H9 (cell line): ENCODE measurements around the gene S1PR2. TPM values are rescaled to one million over a fixed set of nuclear protein-coding genes. Genes with fewer than 3 reads are reported as not detected.

ENCODE experiments used
- DNase-seq: peaks from one replicate; pipeline ENCODE4 v3.0.0-alpha.2; 2017
- H2AFZ ChIP-seq: one replicate; pipeline ENCODE4 v1.6.1; 2013; ENCODE audit warnings: mild to moderate bottlenecking, low read length, control low read depth, moderate library complexity
- H2AK5ac ChIP-seq: 2 replicates; pipeline ENCODE4 v1.6.1; 2013; ENCODE audit warnings: low read length, control low read depth, mixed read lengths; ENCODE audit not compliant: insufficient read length
- H2BK120ac ChIP-seq: one replicate; pipeline ENCODE4 v1.6.1; 2013; ENCODE audit warnings: low read depth, mild to moderate bottlenecking, low read length, control low read depth, inconsistent platforms; ENCODE audit not compliant: poor library complexity, severe bottlenecking
- H2BK12ac ChIP-seq: 2 replicates; pipeline ENCODE4 v1.6.1; 2013; ENCODE audit warnings: low read length, control low read depth, mixed read lengths, low read depth; ENCODE audit not compliant: insufficient read length
- H2BK15ac ChIP-seq: 2 replicates; pipeline ENCODE4 v1.6.1; 2013; ENCODE audit warnings: low read depth, low read length, control low read depth
- H2BK20ac ChIP-seq: one replicate; pipeline ENCODE4 v1.6.1; 2013; ENCODE audit warnings: low read depth, mild to moderate bottlenecking, low read length, control low read depth, inconsistent platforms; ENCODE audit not compliant: poor library complexity, severe bottlenecking
- H2BK5ac ChIP-seq: 2 replicates; pipeline ENCODE4 v1.6.1; 2013; ENCODE audit warnings: low read length, control low read depth, mixed read lengths; ENCODE audit not compliant: insufficient read length
- H3K14ac ChIP-seq: 2 replicates; pipeline ENCODE4 v1.6.1; 2013; ENCODE audit warnings: low read length, control low read depth; ENCODE audit not compliant: insufficient read depth
- H3K18ac ChIP-seq: 2 replicates; pipeline ENCODE4 v1.6.1; 2013; ENCODE audit warnings: low read depth, mild to moderate bottlenecking, mixed read lengths, low read length, control low read depth; ENCODE audit not compliant: insufficient read length
- H3K23ac ChIP-seq: 2 replicates; pipeline ENCODE4 v1.6.1; 2013; ENCODE audit warnings: low read length, control low read depth, mixed read lengths, low read depth; ENCODE audit not compliant: insufficient read length
- H3K23me2 ChIP-seq: 2 replicates; pipeline ENCODE4 v1.6.1; 2013; ENCODE audit warnings: low read depth, mild to moderate bottlenecking, mixed read lengths, low read length, control low read depth; ENCODE audit not compliant: insufficient read length, poor library complexity, severe bottlenecking
- H3K27ac ChIP-seq: 2 replicates; pipeline ENCODE4 v1.5.1; 2013; ENCODE audit warnings: low read length, control low read depth, mixed read lengths, low read depth; ENCODE audit not compliant: insufficient read length
- H3K27me3 ChIP-seq: 2 replicates; pipeline ENCODE4 v1.6.1; 2013; ENCODE audit warnings: low read length, control low read depth, inconsistent platforms; ENCODE audit not compliant: insufficient read depth
- H3K4ac ChIP-seq: 2 replicates; pipeline ENCODE4 v1.6.1; 2013; ENCODE audit warnings: low read depth, mild to moderate bottlenecking, control low read depth, inconsistent platforms, low read length, moderate library complexity
- H3K4me1 ChIP-seq: 2 replicates; pipeline ENCODE4 v1.6.1; 2013; ENCODE audit warnings: low read length, control low read depth, inconsistent platforms; ENCODE audit not compliant: insufficient read depth
- H3K4me2 ChIP-seq: 2 replicates; pipeline ENCODE4 v1.6.1; 2013; ENCODE audit warnings: low read length, control low read depth, mixed read lengths; ENCODE audit not compliant: insufficient read length, insufficient read depth
- H3K56ac ChIP-seq: 2 replicates; pipeline ENCODE4 v1.6.1; 2013; ENCODE audit warnings: low read depth, mild to moderate bottlenecking, mixed read lengths, low read length, control low read depth; ENCODE audit not compliant: insufficient read length
- H3K79me1 ChIP-seq: 2 replicates; pipeline ENCODE4 v1.6.1; 2013; ENCODE audit warnings: low read depth, mild to moderate bottlenecking, moderate library complexity, low read length, control low read depth, inconsistent platforms; ENCODE audit not compliant: insufficient read depth, poor library complexity, severe bottlenecking
- H3K79me2 ChIP-seq: 2 replicates; pipeline ENCODE4 v1.6.1; 2013; ENCODE audit warnings: low read length, control low read depth, inconsistent platforms; ENCODE audit not compliant: insufficient read depth
- H3K9ac ChIP-seq: 2 replicates; pipeline ENCODE4 v1.6.1; 2013; ENCODE audit warnings: low read length, control low read depth, mixed read lengths; ENCODE audit not compliant: insufficient read length; ENCODE audit errors: extremely low read depth
- H3K9me3 ChIP-seq: one replicate; pipeline ENCODE4 v1.6.1; 2013; ENCODE audit warnings: low read depth, low read length, inconsistent platforms; ENCODE audit not compliant: control insufficient read depth
- H3T11ph ChIP-seq: one replicate; pipeline ENCODE4 v1.6.1; 2013; ENCODE audit warnings: mild to moderate bottlenecking, low read length, control low read depth, inconsistent platforms
- H4K20me1 ChIP-seq: one replicate; pipeline ENCODE4 v1.6.1; 2013; ENCODE audit not compliant: control insufficient read depth, insufficient read length, insufficient read depth
- H4K5ac ChIP-seq: 2 replicates; pipeline ENCODE4 v1.6.1; 2013; ENCODE audit warnings: low read depth, mild to moderate bottlenecking, mixed read lengths, low read length, control low read depth; ENCODE audit not compliant: insufficient read length
- H4K8ac ChIP-seq: replicated peaks from 2 replicates; pipeline ENCODE4 v1.6.1; 2013; ENCODE audit warnings: low read length, control low read depth, mixed read lengths, low read depth; ENCODE audit not compliant: insufficient read length
- H4K91ac ChIP-seq: 2 replicates; pipeline ENCODE4 v1.6.1; 2013; ENCODE audit warnings: low read depth, mild to moderate bottlenecking, moderate library complexity, mixed read lengths, low read length, control low read depth; ENCODE audit not compliant: insufficient read length
- H3K27ac Mint-ChIP-seq, 3 experiments: 2 replicates in 2 of 3; 3 replicates in 1 of 3; pipeline ENCODE4 v1.8.0; 2020 to 2021; ENCODE audit warnings: mixed read lengths in 3 of 3, mild to moderate bottlenecking in 1 of 3, moderate library complexity in 1 of 3
- H3K27me3 Mint-ChIP-seq: 2 replicates; pipeline ENCODE4 v1.8.0; 2021; ENCODE audit warnings: low read depth, mild to moderate bottlenecking, moderate library complexity, mixed read lengths
- H3K36me3 Mint-ChIP-seq, 3 experiments: 2 replicates in 2 of 3; 3 replicates in 1 of 3; pipeline ENCODE4 v1.8.0; 2020 to 2021; ENCODE audit warnings: low read depth in 3 of 3, mixed read lengths in 3 of 3; ENCODE audit not compliant: insufficient read depth in 1 of 3
- H3K4me1 Mint-ChIP-seq, 2 experiments: 2 replicates each; pipeline ENCODE4 v1.8.0; 2020; ENCODE audit warnings: mixed read lengths in 2 of 2
- H3K4me3 Mint-ChIP-seq, 2 experiments: 2 replicates in 1 of 2; 3 replicates in 1 of 2; pipeline ENCODE4 v1.8.0; 2020 to 2021; ENCODE audit warnings: mild to moderate bottlenecking in 2 of 2, mixed read lengths in 2 of 2, moderate library complexity in 1 of 2
- H3K9me3 Mint-ChIP-seq, 2 experiments: 2 replicates in 1 of 2; 3 replicates in 1 of 2; pipeline ENCODE4 v1.8.0; 2020; ENCODE audit warnings: mild to moderate bottlenecking in 2 of 2, mixed read lengths in 2 of 2, moderate library complexity in 1 of 2
- WGBS: extraction: QIAGEN DNeasy Blood & Tissue Kit; methylation state at CpG from one replicate; pipeline ENCODE4 v1.1.7; 2013; ENCODE audit warnings: missing lambda C conversion rate, low lambda C conversion rate, mixed read lengths; ENCODE audit not compliant: insufficient read length; ENCODE audit errors: extremely low coverage; 5-methylcytosine and 5-hydroxymethylcytosine counted together
- total RNA-seq: library from RNA; stranded (reverse); gene quantifications from 2 replicates; pipeline ENCODE4 v1.2.1, GENCODE V29; 2021
- TF ChIP-seq, protein P1 (sequence below): fragments of 200-600 bp; sonication (generic); conservative IDR thresholded peaks from 3 replicates; pipeline ENCODE4 v1.8.0; 2021; ENCODE audit warnings: antibody characterized with exemption, mild to moderate bottlenecking

S1PR2 gene
- total RNA-seq, 1 experiment from 2014 or later, result 11.5 TPM

- Mint-ChIP-seq H3K4me3 (no peak overlapping the region; a peak in 1 of 5 replicates), H3K4me1 (peaks cover 7 to 28% of the 10 kb centered on the region in 2 experiments), H3K36me3 (peaks cover 3 to 13% (median 8%) of the 10 kb centered on the region in 3 experiments; a peak in 6 of 7 replicates), H3K9me3 (no peaks in the 10 kb centered on the region), H3K27ac (peak overlapping the region in 2 of 3 experiments; percentile 41 to 49; a peak in 2 of 7 replicates), H3K27me3 (no peaks in the 10 kb centered on the region)
- Histone ChIP-seq H3K14ac (no peak overlapping the region), H3K79me1 (no peaks in the 10 kb centered on the region), H2AK5ac (no peak overlapping the region), H4K5ac (no peak overlapping the region), H3K23ac (no peak overlapping the region), H2AFZ (no peak overlapping the region), H3K4ac (no peak overlapping the region), H3K18ac (no peak overlapping the region), H3K27me3 (no peaks in the 10 kb centered on the region), H4K91ac (no peak overlapping the region), H3K79me2 (no peaks in the 10 kb centered on the region), H3K27ac (no peak overlapping the region), H4K20me1 (no peaks in the 10 kb centered on the region), H3K56ac (no peak overlapping the region), H3K23me2 (no peaks in the 10 kb centered on the region), H3K4me1 (no peaks in the 10 kb centered on the region), H3K9ac (no peak overlapping the region), H2BK12ac (no peak overlapping the region), H3K4me2 (no peak overlapping the region), H2BK15ac (no peak overlapping the region), H3K9me3 (no peaks in the 10 kb centered on the region), H2BK120ac (no peak overlapping the region), H2BK20ac (no peak overlapping the region), H4K8ac (no peak overlapping the region), H2BK5ac (no peak overlapping the region), H3T11ph (no peak overlapping the region)
- WGBS, result no CpG with 5 or more reads among the region's 23 CpGs
- TF ChIP-seq, protein P1, sequence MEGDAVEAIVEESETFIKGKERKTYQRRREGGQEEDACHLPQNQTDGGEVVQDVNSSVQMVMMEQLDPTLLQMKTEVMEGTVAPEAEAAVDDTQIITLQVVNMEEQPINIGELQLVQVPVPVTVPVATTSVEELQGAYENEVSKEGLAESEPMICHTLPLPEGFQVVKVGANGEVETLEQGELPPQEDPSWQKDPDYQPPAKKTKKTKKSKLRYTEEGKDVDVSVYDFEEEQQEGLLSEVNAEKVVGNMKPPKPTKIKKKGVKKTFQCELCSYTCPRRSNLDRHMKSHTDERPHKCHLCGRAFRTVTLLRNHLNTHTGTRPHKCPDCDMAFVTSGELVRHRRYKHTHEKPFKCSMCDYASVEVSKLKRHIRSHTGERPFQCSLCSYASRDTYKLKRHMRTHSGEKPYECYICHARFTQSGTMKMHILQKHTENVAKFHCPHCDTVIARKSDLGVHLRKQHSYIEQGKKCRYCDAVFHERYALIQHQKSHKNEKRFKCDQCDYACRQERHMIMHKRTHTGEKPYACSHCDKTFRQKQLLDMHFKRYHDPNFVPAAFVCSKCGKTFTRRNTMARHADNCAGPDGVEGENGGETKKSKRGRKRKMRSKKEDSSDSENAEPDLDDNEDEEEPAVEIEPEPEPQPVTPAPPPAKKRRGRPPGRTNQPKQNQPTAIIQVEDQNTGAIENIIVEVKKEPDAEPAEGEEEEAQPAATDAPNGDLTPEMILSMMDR, result no peak
- no peak for DNase-seq
These were observed 6.8 kb downstream of the S1PR2 start for GRCh38 chr19:10224337-10224736.
